ENCODE data around the gene SEC24C. TPM values are rescaled to one million over a fixed set of nuclear protein-coding genes. Genes with fewer than 3 reads are reported as not detected.
"Not testable (repeated sequence)": the region's sequence is repeated elsewhere in the genome, so short reads cannot be mapped to it uniquely, and the experiment has no call there.

The SEC24C gene
- 87.5 TPM for total RNA-seq

- DNase-seq (ENCODE audit: low spot score): peak; percentile 98
These were observed at the start of gene SEC24C for GRCh38 chr10:73743905-73744663. SEC24C (plus strand) TSS chr10:73744372; CDS start chr10:73746833, 2,461 bp downstream.

- DNase-seq (ENCODE audit: low spot score): not testable (repeated sequence)
These were observed 48.9 kb upstream of the SEC24C start for GRCh38 chr10:73695302-73695701.

GRCh38 chr10:73697675-73698159, 46.5 kb upstream of the SEC24C start, which contains the start of gene AGAP5:
AGAP5 (minus strand) TSS chr10:73698109; CDS start chr10:73697755, 354 bp downstream.
- DNase-seq (ENCODE audit: low spot score): not testable (repeated sequence)

GRCh38 chr10:73698819-73699218, 45.4 kb upstream of the SEC24C start:
- not testable (repeated sequence) for DNase-seq (ENCODE audit: low spot score)

- not testable (repeated sequence) for DNase-seq (ENCODE audit: low spot score)
These were observed 40.2 kb upstream of the SEC24C start for GRCh38 chr10:73703924-73704323.

- DNase-seq (ENCODE audit: low spot score): not testable (repeated sequence)
These were observed 38.6 kb upstream of the SEC24C start for GRCh38 chr10:73705506-73706072.

GRCh38 chr10:73706488-73706887, 37.7 kb upstream of the SEC24C start:
- DNase-seq (ENCODE audit: low spot score): not testable (repeated sequence)

GRCh38 chr10:73707628-73708027, 36.5 kb upstream of the SEC24C start:
- DNase-seq (ENCODE audit: low spot score): not testable (repeated sequence)

GRCh38 chr10:73708122-73708521, 36.0 kb upstream of the SEC24C start:
- not testable (repeated sequence) for DNase-seq (ENCODE audit: low spot score)

- not testable (repeated sequence) for DNase-seq (ENCODE audit: low spot score)
These were observed 32.5 kb upstream of the SEC24C start for GRCh38 chr10:73711683-73712082.

GRCh38 chr10:73713912-73714311, 30.3 kb upstream of the SEC24C start:
- not testable (repeated sequence) for DNase-seq (ENCODE audit: low spot score)

GRCh38 chr10:73714483-73714882, 29.7 kb upstream of the SEC24C start:
- DNase-seq (ENCODE audit: low spot score): not testable (repeated sequence)

- DNase-seq (ENCODE audit: low spot score): not testable (repeated sequence)
These were observed 28.7 kb upstream of the SEC24C start for GRCh38 chr10:73715179-73716156.

GRCh38 chr10:73716251-73716650, 27.9 kb upstream of the SEC24C start:
- no peak for DNase-seq (ENCODE audit: low spot score)

GRCh38 chr10:73717556-73717955, 26.6 kb upstream of the SEC24C start:
- no peak for DNase-seq (ENCODE audit: low spot score)

- not testable (repeated sequence) for DNase-seq (ENCODE audit: low spot score)
These were observed 23.6 kb upstream of the SEC24C start for GRCh38 chr10:73720561-73720960.

- DNase-seq (ENCODE audit: low spot score): no peak
These were observed 20.7 kb upstream of the SEC24C start for GRCh38 chr10:73723516-73723915.

- not testable (repeated sequence) for DNase-seq (ENCODE audit: low spot score)
These were observed 14.4 kb upstream of the SEC24C start for GRCh38 chr10:73729781-73730152.

GRCh38 chr10:73730153-73730906, 13.8 kb upstream of the SEC24C start:
- peak; percentile 92 for DNase-seq (ENCODE audit: low spot score)

GRCh38 chr10:73731588-73732375, 12.4 kb upstream of the SEC24C start:
- no peak for DNase-seq (ENCODE audit: low spot score)

Data from ureter (tissue), 1 donor.